GM19240 (cell line): ENCODE data around the gene TRERF1.
A peak's percentile ranks its signal among the peaks of the same experiment; 100 is the strongest.
"Not testable (repeated sequence)": the region's sequence is repeated elsewhere in the genome, so short reads cannot be mapped to it uniquely, and the experiment has no call there.

Source experiments
- DNase-seq: peaks from one replicate; pipeline ENCODE4 v3.0.0; 2011; ENCODE audit warnings: low spot score; ENCODE audit not compliant: insufficient read length

Gene TRERF1, protein sequence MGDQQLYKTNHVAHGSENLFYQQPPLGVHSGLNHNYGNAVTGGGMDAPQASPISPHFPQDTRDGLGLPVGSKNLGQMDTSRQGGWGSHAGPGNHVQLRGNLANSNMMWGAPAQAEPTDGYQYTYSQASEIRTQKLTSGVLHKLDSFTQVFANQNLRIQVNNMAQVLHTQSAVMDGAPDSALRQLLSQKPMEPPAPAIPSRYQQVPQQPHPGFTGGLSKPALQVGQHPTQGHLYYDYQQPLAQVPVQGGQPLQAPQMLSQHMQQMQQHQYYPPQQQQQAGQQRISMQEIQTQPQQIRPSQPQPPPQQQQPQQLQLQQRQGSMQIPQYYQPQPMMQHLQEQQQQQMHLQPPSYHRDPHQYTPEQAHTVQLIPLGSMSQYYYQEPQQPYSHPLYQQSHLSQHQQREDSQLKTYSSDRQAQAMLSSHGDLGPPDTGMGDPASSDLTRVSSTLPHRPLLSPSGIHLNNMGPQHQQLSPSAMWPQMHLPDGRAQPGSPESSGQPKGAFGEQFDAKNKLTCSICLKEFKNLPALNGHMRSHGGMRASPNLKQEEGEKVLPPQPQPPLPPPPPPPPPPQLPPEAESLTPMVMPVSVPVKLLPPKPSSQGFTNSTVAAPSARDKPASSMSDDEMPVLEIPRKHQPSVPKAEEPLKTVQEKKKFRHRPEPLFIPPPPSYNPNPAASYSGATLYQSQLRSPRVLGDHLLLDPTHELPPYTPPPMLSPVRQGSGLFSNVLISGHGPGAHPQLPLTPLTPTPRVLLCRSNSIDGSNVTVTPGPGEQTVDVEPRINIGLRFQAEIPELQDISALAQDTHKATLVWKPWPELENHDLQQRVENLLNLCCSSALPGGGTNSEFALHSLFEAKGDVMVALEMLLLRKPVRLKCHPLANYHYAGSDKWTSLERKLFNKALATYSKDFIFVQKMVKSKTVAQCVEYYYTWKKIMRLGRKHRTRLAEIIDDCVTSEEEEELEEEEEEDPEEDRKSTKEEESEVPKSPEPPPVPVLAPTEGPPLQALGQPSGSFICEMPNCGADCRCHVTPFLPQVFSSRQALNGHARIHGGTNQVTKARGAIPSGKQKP (N-terminal part only)

GRCh38 chr6:42451333-42452170 lies at the start of gene TRERF1:
TSS of gene TRERF1 (minus strand) at chr6:42451926. CDS start at chr6:42269590, 182,336 bp downstream.
- peak; percentile 34 for DNase-seq

DNA sequence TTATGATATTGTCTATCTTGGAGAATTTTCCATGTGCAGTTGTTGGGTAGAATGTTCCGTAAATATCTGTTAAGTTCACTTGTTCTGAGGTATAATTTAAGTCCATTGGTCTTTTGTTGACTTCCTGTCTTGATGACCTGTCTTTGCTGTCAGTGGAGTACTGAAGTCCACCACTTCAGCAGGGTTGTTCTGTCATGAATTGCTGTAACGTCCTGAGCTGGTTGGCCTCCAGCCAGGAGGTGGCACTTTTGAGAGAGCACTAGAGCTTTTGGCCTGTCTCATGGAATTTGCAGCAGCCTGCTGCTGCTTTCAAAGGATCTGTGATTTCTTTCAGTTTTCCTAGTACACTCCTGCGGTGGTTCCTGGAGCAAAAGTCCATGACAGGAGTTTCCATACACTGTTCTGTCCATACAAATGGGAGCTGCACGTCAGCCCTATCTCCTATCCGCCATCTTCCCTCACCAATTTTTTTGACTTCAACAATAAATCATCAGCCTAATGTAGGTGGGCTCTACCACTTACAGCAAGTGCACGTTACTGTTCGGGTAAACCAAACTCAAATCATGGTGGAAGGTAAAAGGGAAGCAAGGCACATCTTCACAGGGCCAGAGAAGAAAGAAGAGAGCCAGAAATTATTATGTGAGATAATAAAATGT lies 46.9 kb upstream of the TRERF1 start:
- DNase-seq, result no peak

DNA sequence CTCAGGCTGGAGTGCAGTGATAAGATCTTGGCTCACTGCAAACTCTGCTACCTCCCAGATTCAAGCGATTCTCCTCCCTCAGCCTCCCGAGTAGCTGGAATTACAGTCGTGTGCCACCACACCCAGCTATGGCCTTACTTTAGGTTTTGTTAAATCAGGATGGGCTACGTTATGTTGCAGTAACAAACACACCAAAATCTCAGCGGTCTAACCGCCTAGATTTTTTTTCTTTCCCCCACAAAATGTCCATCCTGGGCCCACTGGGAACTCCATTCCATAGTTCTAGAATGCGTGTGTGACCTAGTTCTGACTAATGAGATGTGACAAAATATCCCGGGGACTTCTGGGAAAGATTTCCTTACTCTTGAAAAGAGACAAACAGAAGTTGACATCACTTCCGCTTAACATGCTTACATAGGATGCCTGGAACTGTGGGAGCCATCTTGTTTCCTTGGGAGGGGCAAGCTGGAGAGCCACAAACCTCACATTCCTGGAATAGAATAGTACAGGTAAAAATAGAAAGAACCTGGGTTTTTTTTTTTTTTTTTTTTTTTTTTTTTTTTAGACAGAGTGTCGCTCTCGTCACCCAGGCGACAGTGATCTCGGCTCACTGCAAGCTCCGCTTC lies 42.3 kb upstream of the TRERF1 start:
- DNase-seq, result no peak

DNA sequence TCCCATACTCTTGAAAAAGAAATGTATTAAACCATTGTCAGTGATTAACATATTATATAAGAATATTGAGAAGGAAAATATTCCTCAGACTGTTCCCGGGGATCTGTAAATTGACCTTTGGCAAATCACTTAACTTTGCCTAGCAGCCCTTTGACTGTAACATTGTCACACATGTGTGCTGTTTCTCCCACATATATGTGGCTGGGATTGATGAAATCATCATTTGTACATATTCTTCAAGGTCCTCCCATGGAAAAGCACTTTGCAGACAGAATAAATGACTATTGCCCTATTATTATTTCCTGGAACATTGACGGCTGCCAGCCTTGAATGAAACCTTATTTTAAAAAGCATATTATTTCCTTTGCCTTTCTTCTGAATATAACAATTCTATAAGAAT lies 36.4 kb upstream of the TRERF1 start:
- no peak for DNase-seq

DNA sequence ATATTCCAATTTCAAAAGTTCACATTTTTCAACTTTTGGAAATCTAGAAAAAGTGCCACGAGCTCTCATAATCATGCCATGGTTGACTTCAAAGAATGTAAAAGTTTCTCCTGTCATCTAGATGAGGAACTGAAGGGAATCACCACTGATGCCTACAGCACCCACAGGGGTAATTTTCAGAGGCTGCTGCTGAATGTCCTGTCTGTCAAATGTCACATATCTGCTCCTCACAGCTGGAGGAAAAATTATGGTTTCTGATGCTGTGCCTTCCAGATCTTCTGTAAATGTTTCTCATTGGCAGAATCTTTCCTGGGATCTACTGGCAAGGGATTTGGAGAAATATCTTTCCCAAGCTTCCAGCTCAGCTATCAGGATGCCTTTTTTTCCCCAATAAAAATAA lies 32.5 kb upstream of the TRERF1 start:
- DNase-seq, result no peak

DNA sequence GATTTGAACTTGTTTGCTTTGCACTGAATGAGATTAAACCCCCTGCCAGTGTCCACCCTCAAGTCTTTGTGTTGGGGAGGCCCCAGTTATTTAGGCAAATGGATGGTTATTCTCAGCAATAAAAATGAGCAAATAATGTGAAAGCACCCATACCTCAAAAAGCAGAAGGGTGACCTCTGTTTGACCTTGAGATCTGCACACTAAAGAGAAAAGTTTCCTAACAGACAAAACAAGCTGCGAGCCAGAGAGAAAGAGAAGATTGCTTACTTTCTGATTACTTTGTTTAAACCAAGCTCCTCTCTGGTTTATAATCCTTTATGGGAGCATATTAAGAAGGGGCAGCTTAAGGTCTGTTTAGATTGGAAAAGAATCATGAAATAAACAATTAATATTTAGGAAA lies 30.4 kb upstream of the TRERF1 start:
- no peak for DNase-seq

GRCh38 chr6:42471714-42472113 lies 20.0 kb upstream of the TRERF1 start:
- no peak for DNase-seq

DNA sequence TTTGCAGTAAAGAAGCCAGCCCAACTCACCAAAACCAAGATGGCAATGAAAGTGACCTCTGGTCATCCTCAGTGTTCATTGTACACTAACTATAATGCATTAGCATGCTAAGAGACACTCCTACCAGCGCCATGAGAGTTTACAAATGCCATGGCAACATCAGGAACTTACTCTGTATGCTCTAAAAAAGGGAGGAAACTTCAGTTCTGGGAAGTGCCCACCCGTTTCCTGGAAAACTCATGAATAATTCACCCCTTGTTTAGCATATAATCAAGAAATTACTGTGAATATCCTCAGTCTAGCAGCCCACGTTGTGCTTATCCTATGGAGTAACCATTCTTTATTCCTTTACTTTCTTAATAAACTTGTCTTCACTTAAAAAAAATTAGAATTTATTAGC lies 19.4 kb upstream of the TRERF1 start:
- no peak for DNase-seq

DNA sequence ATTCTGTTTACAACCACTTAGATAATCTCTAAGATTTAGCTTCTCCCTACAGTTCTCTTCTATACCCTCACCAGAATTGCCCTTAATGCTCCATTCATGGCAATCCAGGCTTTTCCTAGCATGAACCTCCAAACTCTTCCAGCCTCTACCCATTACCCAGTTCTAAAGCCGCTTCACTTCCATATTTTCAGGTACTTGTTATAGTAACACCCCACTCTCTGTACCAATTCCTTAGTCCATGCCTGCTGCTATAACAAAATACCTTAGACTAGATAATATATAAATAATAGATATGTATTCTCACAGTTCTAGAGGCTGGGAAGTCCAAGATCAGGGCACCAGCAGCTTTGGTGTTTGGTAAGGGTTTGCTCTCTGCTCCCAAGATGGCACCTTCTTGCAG lies 16.5 kb upstream of the TRERF1 start:
- DNase-seq, result no peak

GRCh38 chr6:42467651-42468050 lies 15.9 kb upstream of the TRERF1 start:
- DNase-seq, result no peak

- not testable (repeated sequence) for DNase-seq
Observed at GRCh38 chr6:42466470-42466869, 14.7 kb upstream of the TRERF1 start.

GRCh38 chr6:42462474-42462972 lies 10.8 kb upstream of the TRERF1 start:
- no peak for DNase-seq

- no peak for DNase-seq
Observed at GRCh38 chr6:42460883-42461282, 9.2 kb upstream of the TRERF1 start.

- DNase-seq, result no peak
Observed at GRCh38 chr6:42459888-42460287, 8.2 kb upstream of the TRERF1 start.

GRCh38 chr6:42454428-42454791 lies 2.7 kb upstream of the TRERF1 start:
- DNase-seq, result no peak

DNA sequence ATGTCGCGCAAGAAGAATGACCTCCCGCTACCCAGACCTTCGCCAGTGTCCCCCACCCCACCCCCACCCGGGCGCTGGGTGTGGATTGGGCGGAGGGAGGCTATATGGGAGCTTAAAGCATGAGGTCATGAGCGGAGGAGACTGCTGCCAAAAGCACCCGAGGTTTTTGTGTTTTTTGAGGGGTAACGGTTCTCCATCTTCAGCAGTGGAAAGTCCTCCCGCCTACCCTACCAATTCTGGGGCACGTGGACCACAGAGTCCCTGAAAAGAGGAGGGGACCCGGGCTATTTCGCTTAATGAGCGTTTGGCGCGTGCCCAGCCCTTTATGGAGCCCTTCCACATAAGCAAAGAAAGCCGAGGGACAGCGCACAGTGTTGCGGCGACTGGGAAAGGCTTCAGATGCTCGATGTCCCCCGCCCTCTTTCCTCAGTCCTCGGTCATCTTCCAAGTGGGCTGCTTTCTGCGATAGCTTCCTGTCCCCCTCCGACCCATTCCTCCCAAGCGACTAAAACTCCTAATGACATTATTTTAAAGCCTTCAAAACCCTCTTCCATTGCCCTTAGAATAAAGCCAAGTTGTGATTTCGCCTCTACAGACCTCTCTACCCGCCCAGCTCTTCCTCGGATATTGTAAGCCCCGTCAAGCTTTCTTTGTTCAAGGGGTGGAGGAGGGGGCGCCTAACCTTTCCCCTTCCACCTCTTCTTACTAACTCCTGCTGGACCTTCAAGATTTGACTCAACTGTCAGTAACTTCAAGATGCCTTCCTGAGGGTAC lies 2.1 kb upstream of the TRERF1 start:
- DNase-seq, result no peak

DNA sequence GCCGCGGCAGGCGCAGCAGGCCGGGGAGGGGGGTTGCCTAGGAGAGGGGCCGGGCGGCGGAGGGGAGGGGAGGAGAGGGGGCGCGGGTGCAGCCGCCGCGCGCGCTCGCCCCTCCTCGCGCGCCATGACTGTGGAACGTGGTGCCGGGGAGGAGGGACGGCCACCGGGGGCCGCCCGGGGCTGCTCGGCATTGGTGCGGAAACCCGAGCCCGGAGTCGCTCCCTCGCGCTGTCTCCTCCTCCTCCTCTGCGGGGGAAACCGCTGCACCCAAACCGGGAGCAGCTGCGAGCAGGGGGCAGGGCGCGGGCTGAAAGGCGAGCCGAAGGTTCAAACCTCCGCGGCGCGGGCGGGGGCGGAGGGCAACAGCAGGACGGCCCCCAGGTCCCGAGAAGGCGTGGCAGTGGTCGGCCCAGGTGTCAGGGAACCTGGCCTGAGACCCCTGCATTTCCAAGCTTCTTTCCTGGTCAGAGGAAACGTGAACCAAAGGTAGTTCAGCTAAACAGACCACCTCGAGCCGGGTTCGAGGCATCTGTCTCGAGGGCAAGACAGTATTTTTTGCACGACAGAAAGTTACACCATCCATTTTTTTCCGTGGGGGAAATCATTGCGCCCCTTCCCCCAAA lies 1.4 kb upstream of the TRERF1 start:
- peak; percentile 70 for DNase-seq

- peak; percentile 22 for DNase-seq
Observed at GRCh38 chr6:42452171-42453030, 675 bp upstream of the TRERF1 start.
